AG20443 (cell line): ENCODE measurements around the gene PRKCH.

Experiments used
- DNase-seq: peaks from one replicate; pipeline ENCODE4 v3.0.0; 2012; ENCODE audit warnings: low spot score, mixed read lengths

The PRKCH gene

DNA sequence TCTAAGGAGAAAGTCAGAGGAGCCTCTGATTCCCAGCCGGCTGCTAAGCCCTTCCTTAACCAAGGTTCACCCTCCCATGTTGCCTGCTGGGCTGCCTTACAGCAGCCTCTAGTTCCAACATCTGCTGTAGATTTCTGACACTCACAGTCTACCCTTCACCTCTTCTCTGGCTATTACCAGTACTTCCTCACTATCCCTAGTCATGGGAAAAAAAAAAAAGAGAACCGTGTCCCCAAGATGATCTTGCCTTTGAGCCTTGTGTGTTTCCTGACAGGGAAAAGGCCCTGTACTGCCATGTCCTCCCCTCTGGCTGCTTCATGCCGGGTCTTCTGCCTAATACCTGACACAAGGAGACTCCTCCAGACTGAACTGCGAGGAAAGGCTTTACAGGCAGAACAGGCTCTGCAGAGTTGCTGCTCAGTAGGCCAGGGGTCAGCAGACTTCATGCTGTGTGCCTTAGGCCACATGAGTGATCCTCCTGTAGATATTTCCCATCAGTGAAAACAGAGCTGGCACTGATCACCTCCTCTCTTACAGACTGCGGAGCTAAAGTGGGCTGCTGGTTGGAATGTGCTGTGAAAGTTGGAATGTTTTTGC, 46.8 kb downstream of the PRKCH start:
- no peak for DNase-seq

DNA sequence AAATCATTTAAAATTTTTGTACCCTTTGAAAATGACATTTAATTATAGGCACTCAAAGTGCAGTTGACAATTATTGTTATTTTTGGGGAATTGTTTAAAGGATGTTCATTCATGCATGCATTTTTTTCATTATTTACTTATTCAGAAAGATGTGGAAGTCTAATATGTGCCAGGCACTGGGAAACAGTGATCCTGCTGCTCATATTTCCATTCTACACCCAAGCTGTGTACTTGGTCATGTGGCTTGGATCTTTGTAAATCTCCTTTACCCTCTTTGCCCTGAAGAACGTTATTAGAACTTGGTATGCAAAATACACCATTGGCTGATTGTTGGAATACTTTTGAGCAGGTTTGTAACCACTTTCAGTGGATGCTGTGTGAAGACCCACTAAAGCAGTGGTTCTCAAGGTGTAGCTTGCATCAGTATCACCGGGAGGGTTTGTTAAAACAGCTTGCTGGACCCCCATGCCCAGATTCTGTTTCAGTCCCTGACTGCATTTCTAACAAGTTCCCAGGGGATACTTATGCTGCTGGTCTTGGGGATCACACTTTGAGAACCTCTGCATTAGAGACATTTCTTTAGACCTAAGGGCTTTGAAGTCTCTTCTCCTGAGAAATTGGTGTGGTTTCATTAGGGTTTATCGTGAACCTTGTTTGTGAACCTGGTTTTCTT, 47.5 kb downstream of the PRKCH start:
- no peak for DNase-seq

DNA sequence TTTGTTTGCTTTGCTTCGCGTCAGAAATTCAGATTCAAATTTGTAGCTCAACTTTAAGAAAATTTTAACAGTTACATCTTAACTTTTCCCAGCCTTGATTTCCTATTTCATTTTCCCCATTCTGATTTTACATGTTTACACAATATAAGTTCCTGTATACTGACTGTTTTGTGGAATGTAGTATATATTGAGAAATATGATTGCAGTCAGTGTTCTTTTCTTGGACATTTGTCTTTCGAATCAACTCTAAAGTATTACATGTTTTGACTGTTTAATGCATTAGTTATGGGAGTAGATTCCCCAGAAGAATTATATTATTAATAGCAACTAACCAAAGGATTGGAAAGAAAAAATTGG, 48.1 kb downstream of the PRKCH start:
- no peak for DNase-seq

DNA sequence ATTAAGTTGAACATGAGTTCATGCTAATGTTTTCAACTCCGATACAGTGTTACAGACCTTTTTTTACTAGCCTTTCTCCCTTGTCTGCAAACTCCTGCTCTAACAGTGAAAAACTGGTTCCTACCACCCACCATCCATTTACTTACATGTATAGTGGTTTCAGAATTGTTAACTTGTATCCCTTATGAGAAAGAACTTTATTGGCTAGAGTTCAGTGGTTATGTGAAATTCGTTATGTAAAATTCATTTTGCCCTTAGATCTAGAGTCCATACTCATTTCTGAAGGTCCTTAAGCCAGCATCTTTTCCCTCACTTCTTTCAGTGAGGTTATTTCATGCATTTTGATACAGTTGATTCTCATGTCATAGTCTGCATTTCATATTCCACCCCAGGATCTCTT, 51.0 kb downstream of the PRKCH start:
- DNase-seq: no peak

DNA sequence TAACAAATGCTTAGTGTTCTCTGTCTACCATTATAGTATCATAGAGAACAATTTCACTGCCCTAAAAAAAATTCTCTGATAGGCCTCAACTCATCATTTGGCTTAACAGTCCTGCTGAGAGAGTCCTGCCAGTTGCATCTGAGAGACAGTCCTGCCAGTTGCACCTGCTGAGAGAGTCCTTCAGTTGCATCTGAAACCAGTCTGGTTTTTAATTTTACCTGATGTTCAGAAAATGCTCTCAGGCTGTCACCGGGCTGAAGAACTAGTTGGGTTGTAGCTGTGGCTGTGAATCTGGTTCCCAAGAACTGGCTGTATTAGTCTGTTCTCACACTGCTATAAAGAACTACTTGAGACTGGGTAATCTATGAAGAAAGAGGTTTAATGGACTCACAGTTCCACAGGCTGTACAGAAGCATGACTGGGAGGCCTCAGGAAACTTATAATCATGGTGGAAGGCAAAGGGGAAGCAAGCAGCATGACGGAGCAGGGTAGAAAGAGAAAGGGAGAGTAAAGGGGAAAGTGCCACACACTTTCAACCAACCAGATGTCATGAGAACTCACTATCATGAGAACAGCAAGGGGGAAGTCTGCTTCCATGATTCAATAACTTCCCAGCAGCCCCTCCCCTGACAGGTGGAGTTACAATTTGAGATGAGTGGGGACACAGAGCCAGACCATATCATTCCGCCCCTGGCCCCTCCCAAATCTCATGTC, 51.6 kb downstream of the PRKCH start:
- DNase-seq: no peak

DNA sequence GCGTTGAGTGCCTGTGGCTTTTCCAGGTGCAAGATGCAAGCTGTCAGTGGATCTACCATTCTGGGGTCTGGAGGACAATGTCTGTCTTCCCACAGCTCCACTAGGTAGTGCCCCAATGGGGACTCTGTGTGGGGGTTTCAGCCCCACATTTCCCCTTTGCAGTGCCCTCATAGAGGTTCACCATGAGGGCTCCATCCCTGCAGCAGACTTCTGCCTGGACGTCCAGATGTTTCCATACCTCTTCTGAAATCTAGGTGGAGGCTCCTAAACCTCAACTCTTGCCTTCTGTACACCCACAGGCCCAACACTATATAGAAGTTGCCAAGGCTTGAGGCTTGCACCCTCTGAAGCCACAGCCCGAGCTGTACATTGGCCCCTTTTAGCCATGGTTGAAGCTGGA, 52.9 kb downstream of the PRKCH start:
- no peak for DNase-seq

DNA sequence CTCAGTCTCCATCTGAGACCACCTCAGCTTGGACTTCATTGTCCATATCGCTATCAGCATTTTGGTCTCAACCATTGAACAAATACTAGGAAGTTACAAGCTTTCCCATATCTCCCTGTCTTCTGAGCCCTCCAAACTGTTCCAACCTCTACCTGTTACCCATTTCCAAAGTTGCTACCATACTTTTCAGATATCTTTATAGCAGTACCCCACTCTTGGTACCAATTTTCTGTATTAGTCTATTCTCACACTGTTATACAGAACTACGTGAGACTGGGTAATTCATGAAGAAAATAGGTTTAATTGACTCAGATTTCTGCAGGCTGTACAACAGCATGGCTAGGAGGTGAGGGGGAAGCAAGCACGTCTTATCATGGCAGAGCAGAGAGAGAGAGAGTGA, 53.8 kb downstream of the PRKCH start:
- no peak for DNase-seq

DNA sequence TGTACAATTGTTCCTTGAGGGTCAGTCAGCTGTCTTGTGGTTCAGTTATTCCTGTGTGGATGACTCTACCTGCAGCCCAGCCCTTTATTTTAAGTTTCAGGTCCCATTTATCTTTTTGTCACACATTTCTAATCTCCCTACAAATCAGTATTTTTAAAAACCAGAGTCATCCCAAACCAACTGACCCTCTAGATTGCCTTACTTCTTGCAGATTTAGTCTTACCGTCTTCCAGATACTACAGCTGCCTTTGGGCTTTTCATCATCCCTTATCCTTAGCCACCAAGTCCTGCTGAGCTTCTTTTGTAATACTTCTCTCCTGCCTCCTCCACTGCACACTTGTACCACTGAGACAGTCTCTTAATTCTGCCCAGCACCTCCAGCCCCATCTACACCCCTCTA, 54.9 kb downstream of the PRKCH start:
- DNase-seq: no peak

DNA sequence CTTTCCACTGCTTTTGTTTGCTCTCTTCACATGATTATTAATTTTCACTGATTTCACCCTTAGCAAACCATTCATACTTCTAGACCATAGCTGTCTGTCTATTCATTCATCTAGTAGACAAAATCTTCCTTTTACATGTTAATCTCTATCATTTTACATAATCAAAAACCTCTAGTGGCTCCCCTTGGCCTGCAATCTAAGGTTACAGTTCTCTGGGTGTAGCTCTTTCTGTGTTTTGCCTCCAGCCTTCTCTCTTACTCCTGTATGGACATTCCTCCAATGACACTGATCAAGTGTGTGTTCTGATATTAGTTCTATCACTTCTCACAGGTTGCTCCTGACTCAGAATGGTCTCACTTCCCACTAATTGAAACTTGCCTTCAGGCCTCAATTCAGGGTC, 56.4 kb downstream of the PRKCH start:
- DNase-seq: no peak

DNA sequence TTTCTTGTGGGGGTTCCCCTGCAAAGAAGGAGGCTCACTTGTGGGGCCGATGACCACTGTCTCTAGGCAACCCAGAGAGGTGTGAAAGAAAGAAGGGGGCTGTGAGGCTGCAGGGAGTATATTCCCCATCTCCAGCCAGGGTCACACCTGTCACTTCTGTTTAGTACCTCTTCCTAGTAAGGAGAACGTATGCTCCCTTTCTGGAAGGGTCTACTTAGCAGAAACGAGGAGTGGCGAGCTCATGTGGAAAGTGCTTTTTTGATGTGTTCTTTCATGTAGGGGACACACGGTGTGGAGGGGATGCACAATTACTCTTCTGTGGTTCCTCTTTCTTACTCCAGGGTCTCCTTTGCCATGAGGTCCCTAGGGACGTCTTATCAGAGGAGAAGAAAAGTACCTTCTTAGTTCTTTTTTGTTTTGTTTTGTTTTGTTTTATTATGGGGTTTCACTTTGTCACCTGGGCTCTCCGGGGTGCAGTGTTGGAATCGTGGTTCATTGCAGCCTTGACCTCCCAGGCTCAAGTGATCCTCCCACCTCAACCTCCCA, 58.3 kb downstream of the PRKCH start:
- DNase-seq: no peak

DNA sequence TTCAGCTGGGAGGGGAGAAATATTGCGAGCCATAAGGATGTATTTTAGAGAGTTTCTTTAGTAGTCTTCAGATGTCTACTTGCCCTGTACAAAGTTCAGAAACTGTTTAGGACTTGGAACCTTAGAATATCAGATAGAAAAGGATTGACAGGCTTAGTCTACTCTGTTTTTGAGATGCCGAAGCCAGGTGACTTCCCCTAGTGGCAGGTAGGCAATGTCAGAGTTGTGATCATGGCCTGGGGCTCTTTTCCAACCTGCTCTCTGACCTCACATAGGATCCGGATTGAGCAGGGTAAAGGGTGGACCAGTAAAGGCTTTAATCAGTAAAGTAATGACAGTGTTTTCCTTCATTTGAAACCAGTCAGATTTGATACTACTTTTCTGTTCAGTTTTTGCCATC, 59.6 kb downstream of the PRKCH start:
- no peak for DNase-seq

DNA sequence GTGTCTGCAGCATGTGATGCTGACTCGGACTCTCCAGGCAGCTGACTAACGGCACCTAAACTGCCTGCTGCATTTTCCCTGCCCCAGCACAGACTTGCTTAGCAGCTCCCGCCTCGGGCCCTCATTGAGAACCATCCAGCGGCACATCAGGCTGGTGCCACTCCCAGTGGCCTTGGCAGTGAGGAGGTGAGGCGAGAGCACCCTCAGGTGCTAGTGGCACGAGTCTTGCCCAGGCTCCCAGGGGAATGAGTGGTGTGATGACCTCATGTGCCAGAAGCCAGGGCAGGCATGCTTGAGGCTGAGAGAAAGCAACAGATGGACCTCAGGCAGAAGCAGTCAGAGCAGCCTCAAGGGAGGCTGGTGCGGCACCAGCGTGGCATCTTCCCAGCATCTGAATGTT, 60.2 kb downstream of the PRKCH start:
- no peak for DNase-seq

DNA sequence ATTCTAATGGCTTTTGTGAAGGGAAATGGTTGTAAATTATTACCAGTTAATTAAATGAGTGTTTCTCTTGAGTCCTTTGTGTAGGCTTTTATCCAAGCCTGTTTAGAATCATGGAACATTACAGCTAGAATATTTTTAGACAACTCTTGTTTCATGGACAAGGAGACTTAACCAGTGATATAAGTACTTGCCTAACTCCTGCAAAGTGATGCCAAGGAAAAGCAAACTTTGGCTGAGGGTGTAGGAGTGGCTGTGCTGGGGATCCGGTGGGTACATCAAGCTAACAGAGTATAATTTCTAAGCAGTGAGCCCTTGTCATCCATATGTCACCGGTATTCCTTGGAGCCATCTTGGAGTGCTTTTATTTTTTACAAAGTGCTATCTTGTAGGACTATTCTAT, 61.5 kb downstream of the PRKCH start:
- no peak for DNase-seq

DNA sequence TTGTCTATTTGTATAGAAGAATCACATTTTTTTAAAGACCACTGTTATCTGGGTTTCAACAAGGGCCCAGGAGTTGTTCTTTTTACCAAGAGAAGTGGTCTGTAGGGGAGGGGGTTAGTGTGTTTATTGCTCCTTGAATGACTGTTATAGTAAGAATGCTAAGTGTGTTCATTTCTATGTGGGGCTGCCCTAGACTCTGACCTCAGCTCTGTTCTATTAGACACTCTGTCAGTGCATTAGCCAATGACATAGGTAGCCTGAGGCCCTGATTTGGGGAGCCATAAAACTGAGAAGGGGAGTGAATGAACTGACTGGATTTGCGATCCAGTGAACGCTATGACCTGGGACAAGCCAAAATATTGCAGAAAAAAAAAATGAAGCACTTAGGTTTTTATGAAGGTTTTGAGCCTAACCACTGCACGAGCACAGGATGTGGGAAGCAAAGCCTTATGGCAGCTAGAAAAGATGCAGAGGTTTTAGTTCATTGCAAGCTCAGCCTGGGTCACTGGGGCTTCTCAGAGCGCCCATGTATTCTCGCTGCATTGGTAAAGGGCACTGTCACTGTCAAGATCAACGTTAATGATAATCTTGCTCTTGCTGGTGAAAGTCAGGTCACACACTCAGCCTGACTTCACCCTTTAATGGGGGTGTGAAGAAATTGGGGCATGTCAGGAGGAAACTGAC, 63.8 kb downstream of the PRKCH start:
- DNase-seq: no peak

DNA sequence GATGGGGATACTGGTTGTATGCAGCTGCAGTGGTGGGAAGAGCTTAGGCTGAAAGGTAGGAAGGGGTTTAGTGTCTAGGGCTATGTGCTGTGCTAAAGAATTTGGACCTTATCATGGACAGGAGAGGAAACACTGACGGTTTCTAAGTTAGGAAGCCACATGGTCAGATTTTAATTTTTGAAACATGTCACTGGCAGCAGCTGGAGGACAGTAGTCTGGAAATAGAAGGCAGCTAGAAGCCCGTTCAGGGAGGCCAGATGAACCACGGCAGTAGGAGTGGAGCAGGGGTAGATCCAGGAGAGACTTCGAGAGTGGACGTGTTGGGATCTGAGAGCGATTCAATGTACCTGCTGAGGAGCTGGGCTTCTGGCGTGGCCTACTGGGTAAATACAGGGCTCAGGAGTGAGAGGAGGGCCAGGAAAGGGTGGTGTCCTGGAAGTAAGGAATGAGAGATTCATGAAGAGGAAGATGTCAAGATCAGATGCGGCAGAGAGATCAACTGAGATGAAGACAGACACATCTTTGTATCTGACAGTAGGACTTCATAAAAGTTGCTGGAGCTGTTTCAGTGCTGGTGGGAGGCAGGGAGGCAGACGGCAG, 64.9 kb downstream of the PRKCH start:
- no peak for DNase-seq

DNA sequence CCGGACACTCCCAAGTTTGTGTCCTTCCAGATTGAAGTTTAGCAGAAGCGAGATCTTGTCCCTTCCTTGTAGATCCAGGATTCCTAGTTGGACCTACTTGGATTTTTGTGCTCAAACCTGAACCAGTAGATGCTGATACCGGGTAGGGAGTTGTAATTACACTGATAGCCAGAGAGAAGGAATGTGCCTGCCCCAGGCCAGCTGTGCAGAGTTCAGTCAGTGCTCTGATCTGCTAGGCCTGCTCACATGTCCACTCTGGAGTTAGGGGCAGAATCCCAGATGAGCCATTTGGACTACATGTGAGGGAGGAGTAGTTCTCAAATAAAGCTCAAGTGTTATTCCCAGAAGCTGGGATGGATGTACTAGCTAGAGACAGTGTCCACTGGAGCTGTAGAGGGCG, 65.7 kb downstream of the PRKCH start:
- no peak for DNase-seq

DNA sequence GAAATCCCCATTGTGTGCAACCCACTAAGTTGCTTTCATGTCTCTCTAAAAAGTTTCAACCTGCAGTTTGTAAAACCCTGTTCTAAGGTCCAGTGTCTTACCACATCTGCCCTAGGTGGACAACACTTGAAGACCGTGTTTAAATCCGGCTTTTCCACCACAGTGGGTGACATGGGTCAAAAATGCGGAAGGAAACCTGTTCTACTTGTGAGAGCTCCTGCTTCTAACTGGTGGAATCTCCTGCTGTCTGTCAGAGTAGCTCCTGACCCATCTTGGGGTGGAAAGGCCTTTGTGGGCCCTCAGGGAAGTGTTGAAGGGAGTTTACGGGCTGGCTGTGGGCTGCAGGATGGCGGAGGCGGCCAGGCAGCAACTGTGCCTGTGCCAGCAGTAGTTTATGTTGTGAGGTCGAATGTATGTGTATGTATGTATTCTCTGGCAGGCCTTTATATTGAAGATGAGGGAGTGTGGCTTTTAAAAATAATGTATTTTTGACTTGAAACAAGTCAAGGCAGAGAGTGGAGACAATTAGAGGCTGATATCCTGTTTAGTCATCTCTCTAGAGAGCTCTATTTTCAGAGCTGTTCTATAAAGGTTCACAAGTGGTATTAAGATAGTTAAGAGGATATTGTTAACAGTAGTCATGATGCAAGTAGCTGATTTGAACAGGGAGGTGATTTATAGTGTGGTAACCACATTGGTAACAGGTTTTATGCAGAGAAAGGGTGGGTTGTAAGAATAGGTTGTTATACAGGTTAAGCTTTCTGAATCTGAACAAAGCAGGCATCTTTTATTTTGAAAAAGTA, 67.0 kb downstream of the PRKCH start:
- DNase-seq: no peak

DNA sequence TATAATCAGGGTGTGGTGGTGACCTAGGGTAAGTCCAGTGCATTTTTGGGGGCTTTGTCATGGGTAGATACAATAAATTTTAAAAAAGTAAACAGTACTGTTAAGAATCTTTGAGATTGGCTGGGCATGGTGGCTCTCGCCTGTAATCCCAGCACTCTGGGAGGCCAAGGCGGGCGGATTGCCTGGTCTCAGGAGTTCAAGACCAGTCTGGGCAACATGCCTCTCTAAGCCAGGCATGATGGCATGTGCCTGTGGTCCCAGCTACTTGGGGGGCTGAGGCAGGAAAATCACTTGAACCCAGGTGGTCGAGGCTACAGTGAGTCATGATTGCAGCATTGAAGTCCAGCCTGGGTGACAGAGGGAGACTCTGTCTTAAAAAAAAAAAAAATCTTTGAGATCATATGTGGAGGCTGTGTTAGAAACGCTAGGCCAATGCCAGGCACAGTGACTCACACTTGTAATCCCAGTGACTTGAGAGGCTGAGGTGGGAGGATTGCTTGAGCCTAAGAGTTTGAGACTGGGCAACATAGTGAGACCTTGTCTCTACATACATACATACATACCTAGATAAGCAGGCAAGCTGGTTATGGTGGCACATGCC, 67.7 kb downstream of the PRKCH start:
- DNase-seq: no peak

DNA sequence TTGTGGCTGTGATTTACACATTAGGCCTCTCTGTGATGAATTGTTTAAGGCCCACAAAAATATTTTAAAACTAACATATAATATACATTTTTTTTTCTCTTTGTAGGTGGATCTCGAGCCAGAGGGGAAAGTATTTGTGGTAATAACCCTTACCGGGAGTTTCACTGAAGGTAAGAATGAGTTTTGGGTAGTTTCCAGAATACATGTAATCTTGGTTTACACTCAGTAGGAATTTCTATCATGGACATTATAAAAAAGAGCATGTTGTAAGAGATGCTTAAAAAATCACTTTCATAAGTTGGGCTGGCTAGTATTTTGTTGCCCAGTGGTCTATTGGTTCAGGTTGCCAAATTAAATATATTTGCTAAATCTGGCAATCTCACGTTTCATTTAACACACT, 69.7 kb downstream of the PRKCH start:
- no peak for DNase-seq

DNA sequence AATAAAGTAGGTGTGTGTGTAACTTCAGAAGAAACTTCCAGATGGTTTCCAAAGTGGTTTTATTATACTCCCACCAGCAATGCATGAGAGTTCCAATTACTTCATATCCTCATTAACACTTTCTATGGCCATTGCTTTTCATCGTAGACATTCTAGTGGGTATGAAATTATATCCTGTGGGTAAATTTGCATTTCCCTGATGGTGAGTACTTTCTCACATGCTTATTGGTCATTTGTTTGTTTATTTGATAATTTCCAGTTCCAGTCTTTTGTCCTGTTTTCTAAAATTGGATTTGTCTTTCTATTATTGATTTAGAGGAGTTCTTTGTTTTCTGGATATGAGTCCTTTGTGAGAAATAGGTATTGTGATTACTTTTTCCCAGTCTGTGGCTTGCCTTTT, 70.9 kb downstream of the PRKCH start:
- no peak for DNase-seq

DNA sequence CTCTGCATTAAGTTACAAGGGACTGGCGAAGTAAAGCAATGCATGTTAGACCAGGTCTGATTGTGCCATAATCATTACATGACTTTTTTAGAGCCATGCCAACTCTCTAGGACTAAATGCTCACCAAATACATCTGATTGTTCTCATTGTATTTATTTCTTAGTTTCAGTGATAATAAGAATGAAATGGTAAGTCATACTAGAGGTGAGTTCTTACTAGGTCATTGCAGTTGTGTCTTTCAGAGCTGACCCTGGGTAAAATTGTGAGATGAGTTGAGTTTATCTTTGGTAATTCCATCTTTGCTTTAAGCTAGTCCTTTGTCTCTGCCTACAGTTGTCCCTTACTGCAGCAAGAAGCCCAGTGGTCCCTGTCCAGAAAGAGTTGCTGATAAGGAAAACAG, 73.2 kb downstream of the PRKCH start:
- DNase-seq: no peak
